GM18502 (cell line): Measurements from ENCODE around the gene B4GALNT3.

Experiments
- ATAC-seq: cut with Tn5 transposase; IDR thresholded peaks from one replicate; pipeline ENCODE4 v1.9.1; 2021; ENCODE audit warnings: mild to moderate bottlenecking; ENCODE audit not compliant: unreplicated experiment, poor library complexity

The B4GALNT3 gene

DNA sequence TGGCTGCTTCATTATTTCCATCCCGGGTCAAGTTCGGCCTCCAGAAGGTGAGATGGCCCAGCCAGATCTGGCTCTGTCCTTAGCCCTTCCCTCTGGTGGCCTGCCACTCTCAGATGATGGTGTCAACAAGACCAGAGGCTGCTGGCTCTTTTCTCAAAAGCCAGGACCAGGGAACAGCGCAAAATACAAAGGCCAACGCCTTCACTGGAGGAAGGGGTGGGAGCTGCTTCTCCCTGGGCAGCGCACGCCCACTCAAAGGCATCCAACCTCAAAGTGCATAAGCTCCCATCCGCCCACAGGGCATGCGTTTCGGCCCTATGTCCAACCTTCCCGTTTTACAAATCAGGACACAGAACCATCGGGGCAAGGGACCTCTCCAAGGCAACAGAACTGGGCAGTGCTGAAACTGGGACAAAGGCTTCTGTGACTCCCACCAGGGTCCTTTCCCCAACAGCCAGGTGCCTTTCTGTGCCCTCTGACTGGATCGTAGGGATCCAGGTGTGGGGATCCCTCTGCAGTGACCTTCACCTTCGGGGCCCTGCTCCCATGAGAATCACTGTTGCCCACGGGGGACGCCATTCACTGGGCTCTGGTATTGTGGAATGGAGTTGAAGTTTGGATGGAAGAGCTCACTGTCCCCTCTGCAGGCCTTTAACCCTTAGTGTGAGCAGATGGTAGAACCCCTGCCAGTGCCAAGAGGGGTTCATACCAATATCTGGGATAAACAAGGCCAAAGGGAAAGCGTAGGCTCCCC lies 126.8 kb downstream of the B4GALNT3 start:
- ATAC-seq, result no peak

DNA sequence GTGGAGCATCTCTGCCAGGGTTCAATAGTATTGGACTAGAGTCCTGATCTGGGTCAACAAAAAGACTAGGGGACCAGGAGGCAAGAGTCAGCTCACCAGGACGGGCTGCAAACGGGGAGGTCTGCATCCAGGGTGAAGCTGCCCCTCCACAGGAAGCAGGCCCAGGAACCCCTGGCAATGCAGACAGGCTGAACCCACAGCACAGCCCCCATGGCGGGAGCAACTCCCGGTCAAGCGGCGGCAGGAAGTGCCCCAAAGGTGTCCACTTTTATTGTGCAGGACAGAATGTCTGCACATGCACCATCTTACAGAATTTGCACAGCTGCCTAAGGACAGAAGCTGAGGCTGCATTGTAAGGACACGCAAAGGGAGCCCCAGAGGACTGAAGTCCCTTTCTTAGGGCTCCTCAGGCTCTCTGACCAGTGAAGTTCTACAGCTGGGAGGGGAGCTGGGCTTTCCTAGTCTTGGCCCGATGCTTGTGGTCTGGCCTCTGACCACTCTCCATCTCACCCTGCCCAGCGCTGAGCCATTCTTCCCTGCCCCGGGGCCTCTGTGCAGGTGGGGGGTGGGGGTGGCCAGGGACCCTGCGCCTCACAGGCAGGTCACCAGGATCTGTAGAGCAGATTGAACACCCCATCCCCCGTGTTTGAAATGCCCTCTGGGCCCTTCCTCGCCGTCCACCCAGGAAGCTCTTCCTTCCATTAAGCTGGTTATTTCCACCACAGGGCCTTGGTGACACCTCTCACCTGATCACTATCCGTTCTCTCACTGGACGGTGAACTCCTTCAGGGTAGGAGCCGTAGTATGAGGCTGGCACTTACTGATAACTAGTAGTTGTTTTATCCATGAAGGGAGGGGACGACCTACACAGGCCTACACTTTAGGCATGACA lies 127.6 kb downstream of the B4GALNT3 start:
- no peak for ATAC-seq

DNA sequence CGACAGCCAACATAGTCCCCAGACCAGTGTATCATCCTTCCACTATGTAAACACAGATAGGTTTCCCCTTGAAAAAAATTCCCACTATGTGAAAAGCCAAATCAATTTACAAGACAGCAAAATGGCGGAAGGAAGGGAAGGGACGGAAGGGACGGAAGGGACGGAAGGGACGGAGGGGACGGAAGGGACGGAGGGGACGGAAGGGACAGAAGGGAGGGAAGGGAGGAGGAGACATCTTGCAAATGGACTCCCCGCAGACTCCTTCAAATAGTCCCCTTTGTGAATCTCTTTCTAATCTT lies 128.2 kb downstream of the B4GALNT3 start:
- no peak for ATAC-seq

DNA sequence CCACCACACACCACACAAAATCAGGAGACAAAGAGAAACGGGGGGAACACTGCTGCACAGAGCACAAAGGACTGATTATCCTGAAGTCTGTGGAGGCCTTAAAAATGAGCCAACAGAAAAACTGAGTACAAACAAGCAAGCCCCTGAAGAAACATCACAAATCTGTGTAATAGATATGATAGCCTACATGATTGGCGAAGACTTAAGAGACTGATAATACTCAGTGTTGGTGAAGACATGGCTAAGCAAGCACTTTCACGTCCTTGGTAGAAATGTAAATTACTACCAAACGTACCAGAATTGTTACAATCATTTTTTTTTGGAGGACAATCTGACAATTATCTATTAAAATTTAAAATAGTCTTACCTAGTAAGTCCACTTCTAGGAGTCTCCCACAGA lies 128.9 kb downstream of the B4GALNT3 start:
- no peak for ATAC-seq

DNA sequence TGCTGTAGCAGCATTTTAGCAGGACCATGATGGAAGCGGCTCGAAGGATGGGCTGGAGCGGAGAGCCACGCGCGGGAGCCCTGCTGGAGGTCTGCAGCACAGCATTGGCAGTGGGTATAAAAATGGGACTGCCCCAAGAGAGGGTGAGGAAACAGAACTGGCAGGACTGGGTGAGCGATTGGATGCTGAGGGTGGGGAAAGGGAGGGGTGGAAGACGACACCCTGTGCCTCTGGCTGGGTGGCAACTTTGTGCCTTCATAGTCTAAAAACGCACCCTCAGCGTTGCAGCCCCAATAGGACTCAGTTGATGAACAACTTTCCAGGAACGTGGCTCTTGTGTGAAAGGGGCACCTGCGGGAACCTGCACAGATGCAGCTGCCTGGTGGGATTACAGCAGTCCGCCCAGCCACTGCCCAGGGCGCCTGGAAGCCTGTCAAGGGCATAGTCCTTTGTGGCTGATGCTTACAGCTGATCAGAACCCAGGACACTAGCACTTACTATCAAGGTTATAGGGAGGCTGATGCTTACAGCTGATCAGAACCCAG lies 130.5 kb downstream of the B4GALNT3 start:
- no peak for ATAC-seq

DNA sequence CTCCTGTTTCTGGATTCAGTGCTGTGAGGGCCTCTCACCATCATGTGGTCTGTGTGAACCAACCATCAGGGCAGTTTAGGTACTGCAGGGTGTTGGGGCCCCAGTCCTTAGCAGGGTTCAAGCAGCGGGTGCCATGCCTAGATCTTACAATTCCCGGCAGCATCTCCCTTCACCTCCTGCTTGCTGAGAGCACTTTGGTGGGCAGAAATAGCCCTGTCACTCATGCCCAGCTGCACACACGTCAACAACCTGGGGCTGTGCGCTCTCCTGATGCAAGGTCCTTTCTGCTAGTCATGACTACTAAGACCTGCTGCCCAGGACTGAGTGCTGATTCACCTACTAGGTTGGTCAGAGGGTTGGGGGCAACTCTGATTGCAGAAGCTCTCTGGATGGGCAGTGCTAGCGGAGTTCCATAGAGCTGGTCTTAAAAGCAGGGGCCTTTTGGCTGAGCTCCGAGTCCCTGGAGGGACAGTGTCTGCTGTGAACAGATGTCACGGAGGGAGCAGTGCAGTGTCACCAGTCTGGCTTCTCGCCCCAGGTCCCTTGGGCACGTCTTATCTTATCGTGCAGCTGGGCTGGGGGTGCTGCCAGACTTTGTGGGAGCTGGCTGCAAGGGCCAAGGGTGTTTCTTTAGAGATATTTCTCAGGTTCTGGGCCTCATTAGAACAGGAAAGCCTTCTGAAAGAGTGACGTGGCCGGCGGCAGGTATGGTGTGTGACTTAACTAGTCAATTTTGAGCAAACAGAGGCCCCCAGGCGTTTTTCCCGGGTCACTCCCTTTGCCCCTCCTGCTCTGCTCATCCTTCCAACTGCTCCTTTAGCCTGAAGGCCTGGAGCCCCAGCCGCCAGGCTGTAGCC lies 131.7 kb downstream of the B4GALNT3 start:
- ATAC-seq, result no peak

DNA sequence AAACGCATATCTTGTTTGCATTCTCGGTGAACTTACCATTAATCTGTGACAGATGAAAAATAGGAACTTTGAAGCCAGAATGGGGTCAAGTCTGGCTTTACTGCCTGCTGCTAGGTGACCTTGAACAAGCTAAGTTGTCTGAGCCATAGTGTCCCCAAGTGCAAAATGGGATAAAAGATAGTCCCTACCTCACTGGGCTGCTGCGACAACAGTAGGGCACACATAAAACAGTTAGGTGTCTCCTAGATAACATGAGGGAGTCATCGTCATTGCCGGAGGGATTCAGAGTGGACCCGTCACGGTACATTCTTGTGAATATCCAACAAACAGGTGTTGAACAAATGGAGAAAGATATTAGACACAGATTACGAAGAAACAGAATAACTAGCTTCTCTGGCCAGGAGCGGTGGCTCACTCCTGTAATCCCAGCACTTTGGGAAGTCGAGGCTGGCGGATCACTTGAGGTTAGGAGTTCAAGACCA lies 132.3 kb downstream of the B4GALNT3 start:
- no peak for ATAC-seq

DNA sequence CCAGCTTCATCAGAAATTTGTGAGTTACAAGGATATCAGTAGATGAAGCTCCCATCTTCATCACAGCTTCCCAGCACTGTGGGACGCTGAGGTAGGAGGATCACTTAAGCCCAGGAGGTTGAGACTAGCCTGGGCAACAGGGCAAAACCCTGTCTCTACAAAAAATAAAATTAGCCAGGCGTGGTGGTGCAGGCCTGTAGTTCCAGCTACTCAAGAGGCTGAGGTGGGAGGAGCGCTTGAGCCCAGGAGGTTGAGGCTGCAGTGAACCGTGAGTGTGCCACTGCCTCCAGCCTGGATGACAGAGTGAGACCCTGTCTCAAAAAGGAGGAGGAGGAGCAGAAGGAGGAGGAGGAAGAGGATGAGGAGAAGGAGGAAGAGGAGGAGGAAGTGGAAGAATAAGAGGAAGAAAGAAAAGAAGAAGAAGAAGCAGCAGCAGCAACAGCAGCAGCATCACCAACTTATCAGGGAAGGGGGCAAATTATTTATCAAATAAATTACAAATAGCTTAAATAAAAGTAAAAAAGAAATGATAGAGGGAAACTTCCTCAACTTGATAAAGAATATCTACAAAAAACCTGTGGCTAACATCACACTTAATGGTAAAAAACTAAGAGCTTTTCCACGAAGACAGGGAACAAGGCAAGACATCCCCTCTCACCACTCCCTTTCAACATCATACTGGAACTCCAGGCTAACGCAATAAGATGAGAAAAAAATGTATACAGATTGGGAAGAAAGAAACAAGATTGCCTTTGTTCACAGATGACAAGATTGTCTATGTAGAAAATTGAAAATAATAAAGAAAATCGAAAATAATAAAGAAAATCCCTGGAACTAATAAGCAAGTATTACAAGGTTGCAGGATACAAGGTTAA lies 133.9 kb downstream of the B4GALNT3 start:
- ATAC-seq, result no peak

DNA sequence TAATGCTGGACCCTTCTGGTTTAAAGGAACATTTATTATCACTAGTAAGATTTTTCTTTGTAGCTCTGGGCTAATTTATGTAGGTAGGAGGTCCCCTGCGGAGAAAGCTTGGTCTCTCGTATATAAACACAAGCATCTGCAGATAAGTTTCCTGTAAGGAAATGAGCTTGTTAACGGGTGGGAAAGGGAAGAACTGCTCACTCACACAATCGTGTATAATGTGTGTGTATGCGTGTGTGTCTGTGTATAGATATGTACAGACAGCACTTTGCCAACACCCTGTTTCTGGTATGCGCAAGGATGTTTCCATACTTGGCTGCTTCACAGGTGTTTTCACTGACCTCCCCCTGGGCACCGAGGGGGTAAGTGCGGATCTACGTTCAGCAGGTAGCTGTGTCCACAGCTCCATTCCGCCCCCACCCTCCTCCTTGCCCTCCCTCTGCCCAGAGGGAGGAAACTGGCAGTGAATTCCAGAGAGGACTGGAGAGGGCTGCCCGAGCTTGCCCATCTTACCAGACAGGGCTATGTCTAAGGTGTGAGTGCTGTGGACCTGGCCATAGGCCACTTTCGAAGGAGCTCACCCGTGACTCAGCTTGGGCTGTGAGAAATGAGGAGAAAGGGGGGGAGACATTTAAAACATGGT lies 138.3 kb downstream of the B4GALNT3 start:
- ATAC-seq, result no peak

DNA sequence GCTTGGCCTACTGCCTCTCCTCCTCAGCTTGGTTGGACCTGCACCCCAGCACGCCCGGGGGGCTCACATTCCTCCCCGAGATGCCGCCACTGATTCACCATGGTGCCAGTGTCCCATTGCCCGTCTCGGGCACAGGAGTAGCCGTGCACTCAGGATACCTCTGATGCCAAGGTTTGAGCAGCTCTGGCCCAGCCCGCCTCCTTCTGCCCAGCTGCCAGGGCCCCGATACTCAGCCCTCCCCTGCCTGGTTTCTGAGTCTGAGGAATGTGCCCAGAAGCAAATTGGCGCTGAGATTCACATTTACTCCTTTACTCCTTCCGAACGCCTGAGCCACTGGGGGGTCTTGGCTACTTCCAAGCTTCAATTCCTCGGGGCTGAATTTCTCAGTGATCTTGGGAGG lies 140.0 kb downstream of the B4GALNT3 start:
- ATAC-seq, result no peak

DNA sequence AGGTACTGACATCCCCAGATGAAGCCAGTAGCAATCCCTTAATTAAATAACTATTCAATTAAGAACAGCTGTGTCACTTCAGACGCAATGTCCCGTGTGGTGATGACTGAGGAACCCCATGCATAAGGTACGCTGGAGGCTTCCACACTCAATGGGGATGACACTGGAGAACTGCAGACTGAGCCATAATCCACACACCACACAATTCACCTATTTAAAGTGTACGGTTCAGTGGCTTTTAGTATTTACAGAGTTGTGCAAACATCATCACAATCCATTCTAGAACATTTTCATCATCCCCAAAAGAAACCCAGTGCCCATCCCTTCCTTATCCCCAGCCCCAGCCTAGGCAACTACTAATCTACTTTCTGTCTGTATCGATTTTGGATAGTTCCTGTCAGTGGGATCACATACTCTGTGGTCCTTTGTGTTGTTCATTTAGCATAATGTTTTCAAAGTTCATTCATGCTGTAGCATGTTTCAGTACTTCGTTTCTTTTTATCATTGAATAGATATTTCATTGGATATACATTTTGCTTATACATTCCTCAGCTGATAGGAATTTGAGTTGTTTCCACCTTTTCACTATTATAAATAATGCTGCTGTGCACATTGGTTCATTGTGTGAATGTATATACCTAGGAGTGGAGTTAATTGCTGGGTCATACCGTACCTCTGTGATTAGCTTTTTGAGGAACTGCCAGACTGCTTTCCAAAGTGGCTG lies 142.4 kb downstream of the B4GALNT3 start:
- ATAC-seq, result no peak

DNA sequence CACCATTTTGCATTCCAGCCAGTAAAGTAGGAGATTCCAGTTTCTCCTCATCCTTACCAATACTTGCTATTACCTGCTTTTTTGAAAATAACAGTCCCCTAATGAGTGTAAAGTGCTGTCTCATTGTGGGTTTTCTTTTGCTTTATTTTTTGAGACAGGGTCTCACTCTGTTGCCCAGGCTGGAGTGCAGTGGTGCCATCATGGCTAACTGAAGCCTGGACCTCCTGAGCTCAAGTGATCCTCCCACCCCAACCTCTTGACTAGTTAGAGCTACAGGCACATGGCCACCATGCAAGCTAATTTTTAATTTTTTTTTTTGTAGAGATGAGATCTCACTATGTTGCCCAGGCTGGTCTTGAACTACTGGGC lies 142.9 kb downstream of the B4GALNT3 start:
- ATAC-seq, result no peak

DNA sequence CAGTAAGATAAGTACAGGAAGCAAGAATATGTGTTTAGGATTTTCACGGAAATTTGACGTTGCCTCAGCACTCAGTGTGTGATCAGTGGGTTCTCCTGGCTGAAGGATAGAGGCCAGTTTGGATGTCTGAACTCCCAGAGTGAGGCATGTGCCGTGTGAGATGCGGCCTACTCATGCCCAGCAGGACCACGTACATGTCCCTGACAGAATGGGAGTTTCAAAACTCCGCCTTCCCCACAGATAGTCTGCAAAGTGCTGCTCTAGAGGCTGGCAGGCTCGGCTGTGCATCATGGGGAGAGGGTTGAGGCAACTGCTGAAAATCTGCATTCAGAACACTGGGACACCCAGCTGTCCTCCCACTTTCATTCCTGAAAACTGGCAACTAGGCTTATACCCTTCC lies 145.2 kb downstream of the B4GALNT3 start:
- no peak for ATAC-seq

DNA sequence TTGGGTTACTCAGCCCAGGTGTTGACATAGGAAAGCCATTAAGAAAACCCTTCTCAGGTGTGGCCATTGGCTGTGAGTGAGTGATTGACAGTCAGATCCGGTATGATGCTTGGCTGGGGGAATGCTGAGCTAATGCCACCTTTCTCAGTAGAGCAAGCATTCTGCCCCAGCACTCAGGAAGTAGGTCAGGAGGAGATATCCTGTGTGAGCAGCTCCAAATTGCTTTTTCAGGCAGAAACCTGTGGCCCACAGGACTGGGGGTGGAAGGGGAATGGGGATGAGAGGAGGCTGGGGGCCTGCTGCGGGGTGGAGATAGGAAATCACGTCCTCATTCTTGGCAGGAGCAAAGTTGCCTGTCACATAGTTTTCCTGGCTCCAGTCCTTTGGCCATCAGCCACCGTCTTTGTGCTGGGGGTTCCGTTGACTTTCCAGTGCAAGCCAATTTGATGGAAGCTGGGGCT lies 147.8 kb downstream of the B4GALNT3 start:
- no peak for ATAC-seq

DNA sequence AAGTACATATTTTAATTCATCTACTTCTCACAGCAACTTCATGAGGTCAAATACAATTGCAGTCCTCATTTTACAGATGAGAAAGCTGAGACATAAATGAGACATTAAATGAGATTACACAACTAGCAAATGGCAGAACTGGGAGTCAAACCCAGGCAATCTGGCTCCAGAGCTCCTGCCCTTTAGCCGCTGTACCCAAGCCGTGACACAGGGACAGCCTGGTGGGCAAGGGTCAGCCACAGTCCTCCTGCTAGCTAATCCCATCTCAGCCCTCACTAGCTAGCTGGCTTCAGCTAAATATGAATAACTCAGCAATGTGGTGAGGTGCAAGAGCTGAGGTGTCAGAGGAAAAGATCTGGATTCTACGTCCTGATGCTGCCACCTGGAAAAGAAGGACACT lies 148.7 kb downstream of the B4GALNT3 start:
- ATAC-seq, result no peak

DNA sequence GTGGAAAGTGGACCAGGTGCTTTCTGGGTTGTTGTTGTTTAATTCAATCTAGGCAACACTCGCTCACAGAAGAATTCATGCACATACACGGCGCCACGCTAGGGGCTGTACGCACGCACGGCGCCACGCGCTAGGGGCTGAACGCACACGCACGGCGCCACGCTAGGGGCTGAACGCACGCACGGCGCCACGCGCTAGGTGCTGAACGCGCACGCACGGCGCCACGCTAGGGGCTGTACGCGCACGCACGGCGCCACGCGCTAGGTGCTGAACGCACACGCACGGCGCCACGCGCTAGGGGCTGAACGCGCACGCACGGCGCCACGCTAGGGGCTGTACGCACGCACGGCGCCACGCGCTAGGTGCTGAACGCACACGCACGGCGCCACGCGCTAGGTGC lies 149.2 kb downstream of the B4GALNT3 start:
- ATAC-seq, result no peak

DNA sequence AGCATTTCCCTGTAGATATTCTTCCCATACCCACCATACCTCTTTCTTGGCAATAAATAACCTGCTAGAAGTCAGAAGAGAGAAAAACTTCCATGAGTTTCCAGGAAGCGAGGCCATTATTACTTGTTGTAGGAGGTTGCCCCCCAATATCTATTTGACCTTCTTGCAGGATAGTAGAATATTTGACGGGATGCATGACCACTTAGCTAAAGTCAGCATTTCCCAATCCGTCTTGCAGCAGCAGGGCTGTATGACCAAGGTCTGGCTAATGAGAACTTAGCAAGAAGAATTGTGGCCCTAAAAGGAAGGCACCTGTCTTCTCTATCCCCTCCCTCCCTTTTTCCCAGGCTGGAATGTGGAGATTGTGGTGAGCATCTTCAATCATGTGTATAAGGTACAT lies 152.0 kb downstream of the B4GALNT3 start:
- no peak for ATAC-seq

DNA sequence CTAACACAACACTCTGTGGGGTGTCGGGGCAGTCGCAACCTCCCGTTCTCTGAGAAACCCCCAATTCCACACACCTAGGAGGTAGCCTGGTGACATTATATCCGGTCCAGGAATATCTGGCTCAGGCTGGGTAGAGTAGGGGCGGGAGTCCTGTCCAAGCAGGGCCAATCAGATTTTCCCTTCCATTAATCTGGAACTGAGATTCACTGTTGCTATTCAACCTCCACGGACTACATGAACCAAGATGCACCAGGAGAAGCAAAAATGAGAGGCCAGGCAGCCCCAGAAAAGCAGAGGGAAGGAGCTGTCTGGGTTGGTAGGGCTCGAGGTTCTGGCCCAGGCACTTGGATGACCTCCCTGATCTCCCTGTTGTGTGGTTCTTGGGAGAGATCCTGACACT lies 152.6 kb downstream of the B4GALNT3 start:
- ATAC-seq, result no peak
